GM21526 (cell line): ENCODE results near the gene AOC3.
"Not testable (repeated sequence)": the region's sequence is repeated elsewhere in the genome, so short reads cannot be mapped to it uniquely, and the experiment has no call there.

Experiments
- ATAC-seq: cut with Tn5 transposase; IDR thresholded peaks from one replicate; pipeline ENCODE4 v1.9.1; 2021; ENCODE audit warnings: moderate library complexity; ENCODE audit not compliant: unreplicated experiment, low FRiP score

AOC3 gene

DNA sequence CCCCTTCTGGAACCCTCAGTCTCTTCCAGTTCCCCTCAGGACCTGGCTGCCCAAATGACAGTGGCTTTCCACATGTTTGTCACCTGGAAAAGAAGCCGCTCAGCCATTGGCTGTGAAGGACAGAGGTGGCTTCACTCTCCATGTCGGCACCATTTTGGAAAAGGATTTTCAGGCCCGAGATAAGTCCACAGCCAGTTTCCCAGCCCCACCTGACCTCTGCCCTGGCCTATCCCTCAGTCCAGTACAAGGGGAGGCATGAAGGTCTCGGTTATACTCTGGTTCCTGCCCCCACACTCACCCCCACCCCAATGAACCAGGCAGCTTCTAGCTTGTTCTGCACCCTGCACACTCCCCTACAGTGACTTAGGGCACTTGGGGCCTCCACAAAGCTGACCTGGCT is 15.2 kb downstream of the AOC3 start:
- no peak for ATAC-seq

DNA sequence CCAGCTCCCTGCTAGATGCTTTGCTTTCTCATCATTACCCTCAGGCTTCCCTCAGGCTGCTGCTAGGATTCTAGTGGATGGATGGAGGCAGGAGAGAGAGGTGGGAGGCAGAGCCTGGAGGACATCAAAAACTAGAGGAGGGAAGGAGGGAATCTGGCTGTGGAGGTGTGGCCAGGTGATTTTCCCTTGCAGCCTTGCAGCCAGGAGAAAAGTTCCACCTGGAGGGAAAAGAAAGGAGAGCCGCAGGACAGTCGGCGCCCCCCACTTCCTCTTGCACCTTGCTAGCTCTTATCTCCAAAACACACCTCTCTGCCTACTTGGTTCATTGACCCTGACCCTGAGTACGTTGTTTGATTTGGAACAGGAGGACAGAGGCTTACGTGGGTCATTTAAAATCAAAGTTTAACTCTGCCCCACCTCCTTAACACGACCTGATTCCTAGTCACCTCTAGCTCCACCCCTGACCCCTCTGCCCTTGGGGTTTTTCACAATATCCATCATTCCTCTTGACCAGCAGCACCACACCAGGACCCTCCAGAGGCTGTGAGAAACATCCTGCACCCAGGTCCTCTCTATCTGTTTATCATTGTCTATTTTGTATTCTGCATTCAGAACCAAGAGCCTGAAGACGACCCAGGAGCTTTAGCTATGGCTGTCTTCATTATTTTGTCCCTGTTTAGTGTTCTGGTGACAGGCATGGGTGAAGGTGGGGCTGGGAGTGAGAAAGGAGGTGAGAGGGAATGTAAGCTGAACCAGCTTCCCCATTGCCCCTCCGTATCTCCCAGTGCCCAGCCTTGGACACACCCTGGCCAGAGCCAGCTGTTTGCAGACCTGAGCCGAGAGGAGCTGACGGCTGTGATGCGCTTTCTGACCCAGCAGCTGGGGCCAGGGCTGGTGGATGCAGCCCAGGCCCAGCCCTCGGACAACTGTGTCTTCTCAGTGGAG is 15.9 kb downstream of the AOC3 start:
- no peak for ATAC-seq

DNA sequence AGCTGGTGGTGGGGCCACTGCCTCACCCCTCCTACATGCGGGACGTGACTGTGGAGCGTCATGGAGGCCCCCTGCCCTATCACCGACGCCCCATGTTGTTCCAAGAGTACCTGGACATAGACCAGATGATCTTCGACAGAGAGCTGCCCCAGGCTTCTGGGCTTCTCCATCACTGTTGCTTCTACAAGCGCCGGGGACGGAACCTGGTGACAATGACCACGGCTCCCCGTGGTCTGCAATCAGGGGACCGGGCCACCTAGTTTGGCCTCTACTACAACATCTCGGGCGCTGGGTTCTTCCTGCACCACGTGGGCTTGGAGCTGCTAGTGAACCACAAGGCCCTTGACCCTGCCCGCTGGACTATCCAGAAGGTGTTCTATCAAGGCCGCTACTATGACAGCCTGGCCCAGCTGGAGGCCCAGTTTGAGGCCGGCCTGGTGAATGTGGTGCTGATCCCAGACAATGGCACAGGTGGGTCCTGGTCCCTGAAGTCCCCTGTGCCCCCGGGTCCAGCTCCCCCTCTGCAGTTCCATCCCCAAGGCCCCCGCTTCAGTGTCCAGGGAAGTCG is 16.8 kb downstream of the AOC3 start:
- ATAC-seq: not testable (repeated sequence)

DNA sequence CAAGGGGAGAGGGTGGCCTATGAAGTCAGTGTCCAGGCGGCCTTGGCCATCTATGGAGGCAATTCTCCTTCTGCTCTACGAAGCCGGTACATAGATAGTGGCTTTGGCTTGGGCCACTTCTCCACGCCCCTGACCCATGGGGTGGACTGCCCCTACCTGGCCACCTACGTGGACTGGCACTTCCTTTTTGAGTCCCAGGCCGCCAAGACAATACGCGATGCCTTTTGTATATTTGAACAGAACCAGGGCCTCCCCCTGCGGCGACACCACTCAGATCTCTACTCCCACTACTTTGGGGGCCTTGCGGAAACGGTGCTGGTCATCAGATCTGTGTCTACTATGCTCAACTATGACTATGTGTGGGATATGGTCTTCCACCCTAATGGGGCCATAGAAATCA is 17.3 kb downstream of the AOC3 start:
- no peak for ATAC-seq

DNA sequence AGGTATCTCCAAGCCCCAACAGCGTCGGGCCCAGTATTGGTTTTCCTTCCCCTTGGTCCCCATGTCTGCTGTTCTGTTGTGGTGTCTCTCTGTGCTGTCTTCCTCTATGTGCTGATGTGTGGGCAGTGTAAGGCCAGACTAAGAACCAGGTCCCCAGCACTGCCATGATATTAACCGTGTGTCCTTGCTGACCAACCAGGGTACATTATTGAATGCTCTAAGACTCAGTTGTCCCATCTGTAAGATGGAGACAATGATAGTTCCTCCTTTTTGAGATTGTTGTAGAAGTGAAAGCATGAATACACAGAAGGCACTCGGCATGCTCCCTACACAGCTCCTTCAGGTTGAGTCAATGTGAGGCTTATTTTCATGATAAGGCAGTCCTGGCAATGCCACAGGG is 20.6 kb downstream of the AOC3 start:
- no peak for ATAC-seq

DNA sequence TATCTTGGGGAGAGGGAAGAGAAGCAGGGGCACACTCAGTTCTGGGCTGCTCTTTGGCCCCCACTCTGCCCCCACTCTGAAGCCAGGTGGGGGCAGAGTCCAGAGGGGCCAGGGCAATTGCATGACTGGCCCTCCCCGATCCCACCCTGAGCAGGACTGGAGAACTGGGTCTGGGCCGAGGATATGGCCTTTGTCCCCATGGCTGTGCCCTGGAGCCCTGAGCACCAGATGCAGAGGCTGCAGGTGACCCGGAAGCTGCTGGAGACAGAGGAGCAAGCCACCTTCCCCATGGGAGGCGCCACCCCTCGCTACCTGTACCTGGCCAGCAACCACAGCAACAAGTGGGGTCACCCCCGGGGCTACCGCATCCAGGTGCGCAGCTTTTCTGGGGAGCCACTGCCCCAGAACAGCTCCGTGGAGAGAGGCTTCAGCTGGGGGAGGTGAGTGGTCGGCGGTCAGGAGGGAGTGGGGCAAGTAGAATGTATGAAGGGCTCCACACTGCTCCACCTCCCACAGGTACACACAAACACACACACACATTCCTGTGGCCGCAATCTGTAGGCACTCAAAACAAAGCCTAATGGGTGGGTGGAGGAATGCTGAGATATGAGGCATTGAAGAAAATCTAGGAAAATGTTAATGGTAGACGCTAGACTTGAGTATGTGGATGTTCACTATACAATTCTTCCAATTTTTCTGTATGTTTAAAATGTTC is 21.4 kb downstream of the AOC3 start:
- ATAC-seq: no peak

DNA sequence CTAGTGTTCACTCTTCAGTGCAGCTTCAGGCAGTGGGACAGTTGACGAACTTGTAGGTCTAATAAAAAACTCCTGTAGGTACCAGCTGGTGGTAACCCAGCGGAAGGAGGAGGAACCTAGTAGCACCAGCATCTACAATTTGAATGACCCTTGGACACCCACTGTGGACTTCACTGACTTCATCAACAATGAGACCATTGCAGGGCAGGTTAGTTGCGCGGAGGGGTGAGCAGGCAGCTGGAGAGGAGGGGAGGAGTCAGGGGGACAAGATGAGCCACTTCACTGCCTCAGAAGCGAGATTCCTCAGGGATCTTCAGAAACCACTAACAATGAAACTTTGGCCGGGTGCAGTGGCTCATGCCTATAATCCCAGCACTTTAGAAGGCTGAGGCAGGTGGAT is 22.3 kb downstream of the AOC3 start:
- ATAC-seq: no peak

DNA sequence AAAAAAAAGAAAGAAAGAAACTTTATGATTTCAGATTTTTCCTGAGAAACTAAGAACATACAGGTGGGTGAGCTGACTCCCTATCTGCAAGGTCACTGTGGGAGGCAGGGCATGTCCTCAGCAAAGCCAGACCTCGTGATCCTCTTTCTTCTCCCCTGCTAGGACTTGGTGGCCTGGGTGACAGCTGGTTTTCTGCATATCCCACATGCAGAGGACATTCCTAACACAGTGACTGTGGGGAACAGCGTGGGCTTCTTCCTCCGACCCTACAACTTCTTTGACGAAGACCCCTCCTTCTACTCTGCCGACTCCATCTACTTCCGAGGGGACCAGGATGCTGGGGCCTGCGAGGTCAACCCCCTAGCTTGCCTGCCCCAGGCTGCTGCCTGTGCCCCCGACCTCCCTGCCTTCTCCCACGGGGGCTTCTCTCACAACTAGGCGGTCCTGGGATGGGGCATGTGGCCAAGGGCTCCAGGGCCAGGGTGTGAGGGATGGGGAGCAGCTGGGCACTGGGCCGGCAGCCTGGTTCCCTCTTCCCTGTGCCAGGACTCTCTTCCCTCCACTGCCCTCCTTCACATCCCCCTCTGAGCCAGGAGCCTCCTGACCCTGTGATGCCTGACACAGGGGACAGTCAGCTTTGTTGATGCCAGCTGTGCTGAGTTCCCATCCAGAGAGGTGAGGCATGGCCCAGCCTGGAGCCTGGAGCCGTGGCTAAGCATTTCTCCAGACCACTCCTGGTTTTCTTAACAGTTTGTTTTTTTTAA is 23.1 kb downstream of the AOC3 start:
- not testable (repeated sequence) for ATAC-seq

DNA sequence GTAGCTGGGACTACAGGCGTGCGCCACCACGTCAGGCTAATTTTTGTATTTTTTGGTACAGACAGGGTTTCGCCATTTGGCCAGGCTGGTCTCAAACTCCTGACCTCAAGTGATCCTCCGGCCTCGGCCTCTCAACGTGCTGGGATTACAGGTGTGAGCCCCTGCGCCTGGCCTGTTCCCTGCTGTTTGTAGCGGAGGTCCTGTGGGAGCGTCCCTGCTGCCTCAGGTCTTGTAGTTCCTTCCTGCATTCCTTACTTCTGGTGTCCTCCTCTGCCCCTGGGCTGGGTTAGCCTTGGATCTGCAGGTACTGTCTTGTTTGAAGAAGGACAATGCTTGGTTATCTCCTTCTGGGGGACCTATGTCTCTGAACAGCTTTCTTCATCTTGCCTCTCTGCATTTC is 26.0 kb downstream of the AOC3 start:
- ATAC-seq: no peak

DNA sequence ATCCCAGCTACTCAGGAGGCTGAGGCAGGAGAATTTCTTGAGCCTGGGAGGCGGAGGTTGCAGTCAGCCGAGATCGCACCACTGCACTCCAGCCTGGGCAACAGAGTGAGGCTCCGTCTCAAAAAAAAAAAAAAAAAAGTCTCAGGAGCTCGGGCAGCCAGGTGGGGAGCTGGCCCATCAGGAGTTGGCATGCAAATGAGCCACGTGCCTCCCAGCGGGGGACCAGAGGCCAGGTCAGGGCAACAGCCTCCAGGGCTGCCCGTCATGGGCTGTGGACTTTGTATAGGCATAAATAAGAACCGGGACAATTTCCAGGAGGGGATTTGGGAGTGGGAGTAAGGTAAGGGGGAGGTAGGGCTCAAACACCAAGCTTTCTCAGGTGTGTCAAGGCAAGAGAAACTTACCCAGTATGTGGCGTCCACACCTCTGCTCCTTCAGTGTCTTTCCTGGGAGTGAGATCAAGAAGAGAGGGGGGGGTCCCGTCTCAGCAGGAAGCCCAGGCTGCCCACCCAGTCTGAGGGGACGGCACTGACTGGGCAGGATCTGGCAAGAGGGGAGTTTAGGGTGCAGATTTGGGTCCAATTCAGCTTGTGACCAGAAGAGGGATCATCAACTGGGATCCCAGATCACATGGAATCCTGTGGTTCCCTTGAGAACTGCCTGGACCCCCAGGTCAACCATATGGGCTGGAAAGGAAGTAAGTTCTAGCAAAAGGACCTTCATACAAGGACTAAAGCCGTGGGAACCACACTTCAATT is 27.3 kb downstream of the AOC3 start:
- ATAC-seq: no peak

DNA sequence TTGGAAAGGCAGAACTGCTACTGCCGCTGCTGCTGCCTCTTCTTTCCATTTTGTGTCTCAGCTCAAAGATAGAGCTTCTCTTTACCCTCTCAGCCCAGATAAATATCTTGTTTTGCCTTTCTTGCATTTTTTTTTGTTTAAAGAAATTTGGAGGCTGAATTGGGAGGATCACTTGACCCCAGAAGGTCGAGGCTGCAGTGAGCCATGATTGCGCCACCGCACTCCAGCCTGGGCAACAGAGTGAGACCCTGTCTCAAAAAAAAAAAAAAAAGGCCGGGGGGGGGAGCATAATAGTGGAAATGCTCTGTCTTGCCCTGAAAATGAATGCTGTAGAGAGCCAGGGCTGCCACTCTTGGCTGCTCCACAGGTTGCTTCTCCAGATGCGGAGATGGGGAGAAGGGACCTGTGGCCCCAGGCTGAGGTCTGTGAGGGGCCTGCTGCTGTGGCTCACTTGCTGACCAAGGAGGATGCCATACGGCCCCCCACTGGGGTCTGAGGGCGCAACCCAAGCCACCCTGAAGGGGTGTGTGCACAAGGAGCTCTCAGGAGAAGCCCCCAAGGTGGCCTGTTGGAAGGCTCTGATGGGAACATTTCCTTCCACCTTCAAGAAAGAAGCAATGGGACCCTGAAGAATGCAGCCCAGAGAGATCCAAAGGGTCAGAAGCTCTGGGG is 28.1 kb downstream of the AOC3 start:
- ATAC-seq: no peak

DNA sequence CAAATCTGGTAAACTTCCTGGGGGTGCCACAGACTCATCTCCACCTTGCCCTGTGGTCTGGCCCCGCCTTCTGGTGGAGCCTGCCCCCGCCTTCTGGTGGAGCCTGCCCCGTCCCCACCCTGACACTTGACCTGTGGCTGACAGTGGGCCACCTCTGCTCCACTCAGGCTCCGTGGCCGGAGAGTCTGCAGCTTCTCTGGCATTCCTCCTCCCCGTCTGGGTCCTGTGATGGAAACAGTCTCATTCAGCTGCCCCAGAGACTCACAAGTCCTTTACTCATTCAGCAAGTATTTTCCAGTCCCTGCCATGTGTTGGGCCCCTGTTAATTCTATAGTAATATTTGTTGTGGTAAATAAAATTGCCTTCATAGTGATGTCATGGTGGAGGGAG is 28.6 kb downstream of the AOC3 start:
- ATAC-seq: no peak

DNA sequence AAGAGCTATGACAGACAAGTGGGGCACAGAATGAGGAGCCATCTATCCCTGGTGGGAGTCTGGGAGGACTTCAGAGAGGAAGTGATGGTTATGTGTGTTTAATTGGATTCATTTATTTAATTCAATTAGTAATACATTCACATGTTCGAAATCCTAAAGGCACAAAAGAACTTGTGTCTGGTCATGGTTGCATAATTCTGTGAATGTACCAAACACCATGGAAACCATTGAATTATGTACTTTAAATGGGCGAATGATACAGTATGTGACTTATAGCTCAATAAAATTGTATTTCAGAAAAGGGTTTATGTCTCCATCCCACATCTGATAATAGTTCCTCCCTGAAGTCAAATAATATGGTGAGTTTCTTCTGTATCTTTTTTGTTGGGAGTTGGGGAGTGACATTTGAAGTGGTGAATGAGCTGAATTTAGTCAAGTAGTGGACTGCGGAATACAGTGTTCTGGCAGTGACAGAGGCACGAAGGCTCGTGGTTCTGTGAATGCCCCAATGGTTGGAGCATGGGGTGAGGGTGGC is 29.8 kb downstream of the AOC3 start:
- ATAC-seq: no peak

DNA sequence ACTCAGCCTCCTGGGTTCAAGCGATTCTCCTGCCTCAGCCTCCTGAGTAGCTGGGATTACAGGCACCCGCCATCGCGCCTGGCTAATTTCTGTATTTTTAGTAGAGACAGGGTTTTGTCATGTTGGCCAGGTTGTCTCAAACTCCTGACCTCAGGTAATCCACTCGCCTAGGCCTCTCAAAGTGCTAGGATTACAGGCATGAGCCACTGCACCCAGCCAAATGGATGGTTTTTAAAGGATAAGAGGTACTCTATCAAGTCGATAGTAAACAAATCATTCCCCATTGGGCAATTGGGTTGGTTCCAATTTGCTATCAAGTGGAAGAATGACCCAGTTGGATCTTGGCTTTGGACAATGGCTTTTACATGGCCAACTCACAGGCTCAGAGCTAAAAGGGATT is 30.7 kb downstream of the AOC3 start:
- ATAC-seq: not testable (repeated sequence)

DNA sequence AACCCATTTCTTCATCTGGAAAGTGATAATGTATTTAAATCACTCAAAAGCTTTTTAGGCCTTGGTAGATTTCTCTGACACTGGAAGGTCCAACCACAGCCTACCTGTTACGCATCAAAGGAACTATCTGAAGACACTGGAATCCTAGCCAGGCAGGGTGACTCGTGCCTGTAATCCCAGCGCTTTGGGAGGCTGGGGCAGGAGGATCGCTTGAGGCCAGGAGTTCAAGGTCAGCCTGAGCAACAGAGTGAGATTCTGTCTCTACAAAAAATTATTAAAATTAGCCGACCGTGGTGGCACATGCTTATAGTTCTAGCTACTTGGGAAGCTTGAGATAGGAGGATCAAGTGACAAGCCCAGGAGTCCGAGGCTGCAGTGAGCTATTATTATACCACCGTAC is 31.2 kb downstream of the AOC3 start:
- ATAC-seq: no peak

DNA sequence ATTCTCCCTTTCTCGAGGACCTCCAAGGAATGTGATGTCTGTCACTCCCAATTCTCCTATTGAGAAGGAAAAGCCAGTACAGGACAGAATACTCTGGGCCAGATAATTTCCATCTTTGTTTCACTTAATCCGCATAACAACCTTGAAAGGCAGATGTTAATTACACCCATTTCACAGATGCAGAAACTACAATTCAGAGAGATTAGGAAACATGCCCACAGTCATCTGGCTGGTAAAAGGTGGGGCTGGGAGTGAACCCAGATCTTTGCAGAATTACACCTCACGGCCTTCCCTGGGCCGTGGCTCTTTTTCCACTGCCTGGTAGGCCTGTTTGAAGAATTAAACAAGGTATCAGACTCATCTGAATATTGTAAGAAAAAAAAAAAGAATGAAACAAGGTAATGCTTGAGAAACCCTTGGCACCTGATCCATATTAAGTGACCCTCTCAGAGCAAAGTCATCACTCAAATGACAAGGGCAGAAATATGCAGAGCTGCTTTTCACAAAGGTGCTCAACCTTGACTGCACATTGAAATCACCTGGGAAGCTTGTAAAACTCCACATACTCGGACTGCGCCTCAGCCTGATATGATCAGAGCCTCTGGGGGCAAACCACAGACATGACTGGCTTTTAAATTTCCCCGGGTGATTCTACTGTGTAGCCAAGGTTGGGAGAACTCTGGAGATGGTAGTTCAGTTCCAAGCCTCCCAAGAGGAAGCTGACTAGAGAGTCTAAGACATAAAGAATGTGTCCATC is 33.0 kb downstream of the AOC3 start:
- ATAC-seq: no peak

DNA sequence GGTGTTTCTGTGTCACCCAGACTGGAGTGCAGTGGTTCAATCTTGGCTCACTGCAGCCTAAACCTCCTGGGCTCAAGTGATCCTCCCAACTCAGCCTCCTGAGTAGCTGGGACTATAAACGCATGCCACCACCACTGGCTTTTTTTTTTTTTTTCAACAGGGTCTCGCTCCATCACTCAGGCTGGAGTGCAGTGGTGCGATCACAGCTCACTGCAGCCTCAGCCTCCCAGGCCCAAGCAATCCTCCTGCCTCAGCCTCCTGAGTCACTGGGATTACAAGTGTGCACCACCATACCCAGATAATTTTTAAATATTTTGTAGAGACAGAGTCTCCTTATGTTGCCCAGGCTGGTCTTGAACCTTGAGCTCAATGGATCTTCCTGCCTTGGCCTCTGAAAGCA is 34.8 kb downstream of the AOC3 start:
- not testable (repeated sequence) for ATAC-seq

DNA sequence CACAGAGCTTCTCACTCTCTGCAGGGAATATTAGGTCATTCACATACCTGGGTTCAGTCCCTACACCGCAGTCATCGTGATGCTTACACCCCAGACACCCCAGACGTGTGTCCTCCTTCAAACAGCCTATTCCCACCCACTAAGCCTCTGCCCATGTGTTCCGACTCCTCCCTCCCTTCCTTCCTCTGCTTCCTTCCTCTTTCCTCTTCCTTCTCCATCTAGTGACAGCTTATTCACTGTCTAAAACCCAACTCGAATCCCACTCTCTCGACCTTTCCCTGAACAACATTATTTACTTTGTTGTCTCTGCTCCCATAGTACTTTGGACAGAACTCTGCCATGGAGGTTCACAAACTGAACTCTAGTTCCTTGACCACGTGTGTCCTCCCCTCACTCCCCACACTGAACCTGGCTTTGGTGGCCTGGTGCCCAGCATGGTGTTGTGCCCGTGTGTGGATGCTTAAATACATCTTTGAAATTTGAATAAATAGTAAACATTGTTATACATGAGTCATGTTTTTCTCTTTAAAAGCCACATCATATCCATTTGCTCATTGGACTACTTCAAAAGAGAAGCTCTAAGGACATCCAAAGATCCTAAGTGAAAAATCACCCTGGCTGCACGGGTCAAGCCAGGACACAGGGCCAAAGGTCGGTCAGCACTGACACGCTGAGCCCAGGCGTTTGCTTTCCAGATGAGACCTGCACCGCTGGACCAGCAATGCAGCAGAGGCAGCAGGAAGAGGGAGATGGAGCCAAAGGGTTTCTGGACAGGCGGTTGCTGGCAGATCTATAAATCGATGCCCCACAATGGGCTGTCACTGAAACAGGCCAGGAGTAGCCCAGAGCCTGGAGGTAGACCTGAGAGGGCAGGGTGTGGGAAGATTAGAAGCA is 35.5 kb downstream of the AOC3 start:
- ATAC-seq: no peak
